ENCODE data around the gene CCT4. TPM values are rescaled to one million over a fixed set of nuclear protein-coding genes. Genes with fewer than 3 reads are reported as not detected.
"Not testable (repeated sequence)": the region's sequence is repeated elsewhere in the genome, so short reads cannot be mapped to it uniquely, and the experiment has no call there.

CCT4 gene
- total RNA-seq, 1 donor from 2014 or later, result 109 TPM

GRCh38 chr2:61878761-61879160 lies 9.7 kb downstream of the CCT4 start:
- Mint-ChIP-seq H3K4me1 (ENCODE audit: low read depth) (no peaks in the 10 kb centered on the region), H3K27me3 (ENCODE audit: low read depth) (no peaks in the 10 kb centered on the region), H3K36me3 (ENCODE audit: low read depth) (peaks cover 35% of the 10 kb centered on the region), H3K9me3 (ENCODE audit: low read depth) (no peaks in the 10 kb centered on the region), H3K27ac (ENCODE audit: unreplicated experiment) (no peak overlapping the region), H3K4me3 (ENCODE audit: unreplicated experiment) (no peak overlapping the region)
- DNase-seq (ENCODE audit: low spot score), result no peak
- no peak for TF ChIP-seq CTCF (IDR thresholded peaks at IDR 0.05)

DNA sequence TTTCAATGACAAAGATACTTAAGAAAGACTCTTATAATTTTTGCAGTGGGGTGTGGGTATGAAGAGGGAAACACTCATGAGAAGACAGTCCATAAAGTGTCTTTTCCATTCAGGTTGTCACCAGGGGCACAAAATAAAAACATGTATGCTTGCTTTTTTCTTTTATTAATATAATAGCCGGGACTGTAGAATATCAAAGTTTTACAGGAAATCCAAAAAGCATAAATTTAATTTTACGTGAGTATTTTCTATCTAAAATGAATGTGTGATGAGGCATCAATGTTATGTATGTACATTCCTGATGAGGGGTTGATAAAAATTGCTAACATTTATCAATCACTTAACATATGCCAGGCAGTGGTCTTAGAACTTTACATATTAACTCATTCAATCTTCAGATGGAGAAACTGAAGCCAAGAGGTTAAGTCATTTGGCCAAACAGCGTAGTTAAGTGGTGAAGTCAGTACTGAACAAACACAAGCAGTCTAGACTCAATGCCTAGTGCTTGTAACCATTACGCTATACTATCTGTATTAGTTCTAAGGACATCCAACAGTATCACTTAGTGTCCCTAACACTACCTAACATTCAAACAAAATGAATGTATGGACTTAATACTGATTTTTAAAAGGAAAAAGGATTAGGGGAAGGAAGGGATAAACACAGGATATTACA lies 10.7 kb downstream of the CCT4 start:
- no peak for TF ChIP-seq CTCF (IDR thresholded peaks at IDR 0.05)
- no peak overlapping the region for H3K4me3 Mint-ChIP-seq (ENCODE audit: unreplicated experiment)
- no peak for DNase-seq (ENCODE audit: low spot score)
- peaks cover 32% of the 10 kb centered on the region for H3K36me3 Mint-ChIP-seq (ENCODE audit: low read depth)
- H3K27ac Mint-ChIP-seq (ENCODE audit: unreplicated experiment), result no peak overlapping the region
- no peaks in the 10 kb centered on the region for H3K27me3 Mint-ChIP-seq (ENCODE audit: low read depth)
- H3K9me3 Mint-ChIP-seq (ENCODE audit: low read depth), result no peaks in the 10 kb centered on the region
- H3K4me1 Mint-ChIP-seq (ENCODE audit: low read depth), result no peaks in the 10 kb centered on the region

- TF ChIP-seq CTCF (IDR thresholded peaks at IDR 0.05), result no peak
- peaks cover 32% of the 10 kb centered on the region for H3K36me3 Mint-ChIP-seq (ENCODE audit: low read depth)
- no peaks in the 10 kb centered on the region for H3K27me3 Mint-ChIP-seq (ENCODE audit: low read depth)
- H3K4me1 Mint-ChIP-seq (ENCODE audit: low read depth), result no peaks in the 10 kb centered on the region
- H3K9me3 Mint-ChIP-seq (ENCODE audit: low read depth), result no peaks in the 10 kb centered on the region
- no peak overlapping the region for H3K27ac Mint-ChIP-seq (ENCODE audit: unreplicated experiment)
- H3K4me3 Mint-ChIP-seq (ENCODE audit: unreplicated experiment), result no peak overlapping the region
- no peak for DNase-seq (ENCODE audit: low spot score)
Observed at GRCh38 chr2:61876400-61876799, 12.1 kb downstream of the CCT4 start.

DNA sequence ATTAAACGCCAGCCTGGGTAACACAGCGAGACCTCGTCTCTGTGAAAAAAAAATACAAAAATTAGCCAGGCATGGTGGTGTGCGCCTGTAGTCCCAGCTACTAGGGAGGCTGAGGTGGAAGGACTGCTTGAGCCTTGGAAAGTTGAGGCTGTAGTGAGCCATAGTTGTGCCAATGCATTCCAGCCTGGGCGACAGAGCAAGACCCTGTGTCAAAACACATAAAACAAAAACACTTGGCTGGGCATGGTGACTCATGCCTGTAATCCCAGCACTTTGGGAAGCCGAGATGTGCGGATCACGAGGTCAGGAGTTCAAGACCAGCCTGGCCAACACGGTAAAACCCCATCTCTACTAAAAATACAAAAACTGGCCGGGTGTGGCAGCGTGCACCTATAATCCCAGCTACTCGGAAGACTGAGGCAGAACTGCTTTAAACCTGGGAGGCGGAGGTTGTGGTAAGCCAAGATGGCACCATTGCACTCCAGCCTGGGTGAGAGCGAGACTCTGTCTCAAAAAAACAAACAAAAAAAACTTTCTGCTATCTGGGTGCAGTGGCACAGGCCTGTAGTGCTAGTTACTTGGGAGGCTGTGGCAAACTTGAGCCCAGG lies 21.9 kb downstream of the CCT4 start:
- not testable (repeated sequence) for H3K4me1 Mint-ChIP-seq (ENCODE audit: low read depth); DNase-seq (ENCODE audit: low spot score); H3K4me3 Mint-ChIP-seq (ENCODE audit: unreplicated experiment); H3K27me3 Mint-ChIP-seq (ENCODE audit: low read depth); H3K9me3 Mint-ChIP-seq (ENCODE audit: low read depth); H3K27ac Mint-ChIP-seq (ENCODE audit: unreplicated experiment)
- H3K36me3 Mint-ChIP-seq (ENCODE audit: low read depth), result peaks cover 50% of the 10 kb centered on the region

GRCh38 chr2:61862085-61862484 lies 26.4 kb downstream of the CCT4 start:
- Mint-ChIP-seq H3K36me3 (ENCODE audit: low read depth) (peaks cover 32% of the 10 kb centered on the region), H3K27me3 (ENCODE audit: low read depth) (no peaks in the 10 kb centered on the region), H3K9me3 (ENCODE audit: low read depth) (peaks cover 9% of the 10 kb centered on the region), H3K27ac (ENCODE audit: unreplicated experiment) (no peak overlapping the region), H3K4me3 (ENCODE audit: unreplicated experiment) (no peak overlapping the region), H3K4me1 (ENCODE audit: low read depth) (no peaks in the 10 kb centered on the region)
- DNase-seq (ENCODE audit: low spot score), result no peak
- TF ChIP-seq CTCF (IDR thresholded peaks at IDR 0.05), result no peak

GRCh38 chr2:61857224-61857623 lies 31.2 kb downstream of the CCT4 start:
- H3K4me1 Mint-ChIP-seq (ENCODE audit: low read depth), result peaks cover 18% of the 10 kb centered on the region
- no peak overlapping the region for H3K4me3 Mint-ChIP-seq (ENCODE audit: unreplicated experiment)
- no peak for DNase-seq (ENCODE audit: low spot score)
- peaks cover 2% of the 10 kb centered on the region for H3K9me3 Mint-ChIP-seq (ENCODE audit: low read depth)
- H3K27ac Mint-ChIP-seq (ENCODE audit: unreplicated experiment), result no peak overlapping the region
- H3K27me3 Mint-ChIP-seq (ENCODE audit: low read depth), result no peaks in the 10 kb centered on the region
- H3K36me3 Mint-ChIP-seq (ENCODE audit: low read depth), result peaks cover 6% of the 10 kb centered on the region
- no peak for TF ChIP-seq CTCF (IDR thresholded peaks at IDR 0.05)

All from chondrocyte (in vitro differentiated cells).